AML-193 (cell line): ENCODE data around the gene CAMKK2.

ENCODE experiments used
- DNase-seq, 2 experiments: peaks; one replicate each; lab custom pipeline; 2025; lab: John Stamatoyannopoulos, UW

Gene CAMKK2

GRCh38 chr12:121196902-121197301, 99.6 kb downstream of the CAMKK2 start:
- DNase-seq = peak; percentile 94 to 95

GRCh38 chr12:121191151-121191550, 105.4 kb downstream of the CAMKK2 start:
- DNase-seq = no peak

GRCh38 chr12:121190523-121191031, 105.9 kb downstream of the CAMKK2 start:
- no peak for DNase-seq

- DNase-seq = no peak
Measured at GRCh38 chr12:121189619-121190155, 106.8 kb downstream of the CAMKK2 start.

GRCh38 chr12:121189131-121189530, 107.4 kb downstream of the CAMKK2 start:
- no peak for DNase-seq

- DNase-seq = no peak
Measured at GRCh38 chr12:121188227-121188626, 108.3 kb downstream of the CAMKK2 start.
